NCI-H748 (cell line): ENCODE data around the gene NUDT16.

Experiments used
- DNase-seq: peaks from one replicate; lab custom pipeline; 2025; ENCODE audit not compliant: unreplicated experiment; lab: John Stamatoyannopoulos, UW

The NUDT16 gene

GRCh38 chr3:131435000-131435399, 53.4 kb downstream of the NUDT16 start:
- DNase-seq: no peak
